Heart right ventricle (tissue), 16 donors: ENCODE results near the gene LURAP1L. TPM values are rescaled to one million over a fixed set of nuclear protein-coding genes. Genes with fewer than 3 reads are reported as not detected.
"Not testable (repeated sequence)": the region's sequence is repeated elsewhere in the genome, so short reads cannot be mapped to it uniquely, and the experiment has no call there.

ENCODE experiments used
- ATAC-seq, 8 donors: fragments of 200-7000 bp; cut with Tn5 transposase; one replicate each; pipeline ENCODE4 v1.9.1; 2020; ENCODE audit warnings: mild to moderate bottlenecking in 8 of 8, moderate library complexity in 8 of 8, moderate number of reproducible peaks in 1 of 8
- DNase-seq, 2 donors: peaks; one replicate each; pipeline ENCODE4 v3.0.0-alpha.2; 2020
- H3K27ac ChIP-seq, 10 donors: fragments of 200-600 bp; sonication (generic) in 2 of 10; one replicate each; pipeline versions ENCODE4 v1.5.0 to v1.8.0; 2020 to 2022; ENCODE audit warnings: mild to moderate bottlenecking in 3 of 10
- H3K27me3 ChIP-seq, 7 donors: fragments of 200-600 bp; one replicate each; pipeline ENCODE4 v1.8.0; 2021 to 2022; ENCODE audit warnings: mild to moderate bottlenecking in 2 of 7
- H3K36me3 ChIP-seq, 9 donors: fragments of 200-600 bp; sonication (generic) in 1 of 9; one replicate each; pipeline versions ENCODE4 v1.5.0 to v1.8.0; 2020 to 2022; ENCODE audit warnings: mild to moderate bottlenecking in 2 of 9
- H3K4me1 ChIP-seq, 9 donors: fragments of 200-600 bp; sonication (generic) in 1 of 9; one replicate each; pipeline versions ENCODE4 v1.5.0 to v1.8.0; 2020 to 2022; ENCODE audit warnings: mild to moderate bottlenecking in 4 of 9
- H3K4me3 ChIP-seq, 10 donors: fragments of 200-600 bp; sonication (generic) in 2 of 10; one replicate each; pipeline versions ENCODE4 v1.5.0 to v1.8.0; 2020 to 2022; ENCODE audit warnings: mild to moderate bottlenecking in 7 of 10, moderate library complexity in 2 of 10
- H3K9me3 ChIP-seq, 11 donors: fragments of 200-600 bp in 10 of 11; sonication (generic) in 2 of 11; one replicate each; pipeline versions ENCODE4 v1.5.0 to v1.8.0; 2013 to 2022; ENCODE audit warnings: mild to moderate bottlenecking in 2 of 11, control low read depth in 1 of 11, moderate library complexity in 1 of 11
- CTCF ChIP-seq, 9 donors: fragments of 200-600 bp; sonication (generic) in 2 of 9; IDR thresholded peaks; one replicate each; pipeline versions ENCODE4 v1.5.0 to v1.8.0; 2021 to 2022; ENCODE audit warnings: antibody characterized with exemption in 9 of 9, mild to moderate bottlenecking in 5 of 9, moderate library complexity in 1 of 9
- WGBS, 2 donors: extraction: QIAGEN DNeasy Blood & Tissue Kit; methylation state at CpG; one replicate each; pipeline ENCODE4 v1.1.7; 2013; ENCODE audit warnings: inconsistent platforms in 1 of 2; 5-methylcytosine and 5-hydroxymethylcytosine counted together
- intact Hi-C, 10 donors: fragments of 100-400 bp; cut with DNase I; formaldehyde crosslinking; loops; one replicate each; pipeline versions ENCODE4 v1.11.1 to v1.14.2; 2022
- polyA plus RNA-seq, 2 donors: library from polyadenylated mRNA; stranded (reverse); fragments of 200-250 nt; gene quantifications; one replicate each; pipeline ENCODE4 v1.2.3, GENCODE V29; 2013
- total RNA-seq, 10 donors: library from RNA; stranded (reverse); fragmentation: NEBNext Ultra II Directional in 3 of 10; extraction: Animal tissue kit (Norgen Biotek cat#: 25700) in 3 of 10; gene quantifications; one replicate each; pipeline versions ENCODE4 v1.2.1 to v1.2.4, GENCODE V29; 2021 to 2023
- donor health status: Arrhythmogenic right ventricular cardiomyopathy.
- donor health status: ischemic (EF 13 %, LVEDD 7.1; RV severe dilation, severe dysfunction).
- donor health status: healthy with polysubstance abuse.
- donor health status: DM: no; HTN: yes; CAD: no.
- donor health status: DM: no; HTN: no; CAD: no.
- donor health status: ischemic (EF 25% LVEDD 6.9; RV normal size, moderate dysfunction).
- donor health status: ischemic (EF 25% LVEDD 5.7; RV mildly dilated, moderate dysfunction).
- donor health status: healthy.
- donor health status: DM: yes; HTN: yes; CAD: no.
- donor health status: Ischemic cardiomyopathy.
- donor health status: ischemic (EF 35%, LVEDD 5.7; RV mildly dilated, moderate dysfunction).
- donor health status: nonischemic (EF 11% LVEDD 7.7; RV severe dilation, severe dysfunction).
- donor health status: DM: yes; HTN: yes; CAD: no.
- donor health status: PGD.
- donor health status: ischemic (EF 29% LVEDD 5.4; RV normal size, mild dysfunction).
- donor health status: nonischemic (EF 23%, LVEDD 6.1; RV moderate dilation, normal function).

LURAP1L gene
- total and polyA plus RNA-seq, 12 donors, result 1.2 to 4.6 (median 2.2) TPM

DNA sequence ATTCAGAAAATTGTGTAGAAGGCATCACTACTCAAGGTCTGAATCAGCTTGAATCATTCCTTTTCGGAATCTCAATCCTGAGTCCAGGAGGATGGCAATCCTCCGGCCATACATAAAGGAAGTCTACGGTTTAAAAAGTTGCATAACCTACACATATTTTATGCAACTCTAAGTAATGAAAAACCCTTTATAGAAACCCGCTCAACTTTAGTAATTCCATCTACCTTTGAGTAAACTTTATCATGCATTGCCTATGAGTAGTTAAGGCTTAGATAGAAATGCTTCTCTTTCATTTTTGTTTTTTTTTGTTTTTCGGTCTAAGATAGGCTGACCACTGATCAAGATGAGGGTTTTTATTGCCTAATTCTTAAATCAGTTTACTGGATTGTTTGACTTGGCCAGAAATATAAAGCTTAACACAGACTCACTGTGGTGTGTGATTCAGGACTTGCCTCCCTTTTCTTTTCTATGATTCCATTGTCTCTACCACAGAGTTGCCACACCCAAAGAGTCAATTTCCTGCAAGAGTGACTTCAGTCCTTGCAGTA, 85.0 kb downstream of the LURAP1L start:
- H3K4me3 ChIP-seq, result no peak overlapping the region
- intact Hi-C loops, result no loop called here
- peak overlapping the region in 2 of 10 donors; percentile 11 to 41 for H3K27ac ChIP-seq
- ATAC-seq (peak in 2 of 8 donors; percentile 16 to 67), DNase-seq (no peak)
- no peak for TF ChIP-seq CTCF (IDR thresholded peaks at IDR 0.05)
- WGBS, 2 donors, result 85 to 92% methylated on average over 5 of the region's 5 CpGs
- no peaks in the 10 kb centered on the region for H3K36me3 ChIP-seq
- H3K4me1 ChIP-seq, result peaks cover 0 to 28% (median 15%) of the 10 kb centered on the region in 9 donors
- H3K27me3 ChIP-seq, result no peaks in the 10 kb centered on the region
- peaks cover 0 to 1% (median 0%) of the 10 kb centered on the region in 11 donors for H3K9me3 ChIP-seq

GRCh38 chr9:12860998-12861397, 86.2 kb downstream of the LURAP1L start:
- TF ChIP-seq CTCF (IDR thresholded peaks at IDR 0.05), result no peak
- 97 to 100% methylated on average over 1 of the region's 1 CpG for WGBS, 2 donors
- intact Hi-C loops, result no loop called here

DNA sequence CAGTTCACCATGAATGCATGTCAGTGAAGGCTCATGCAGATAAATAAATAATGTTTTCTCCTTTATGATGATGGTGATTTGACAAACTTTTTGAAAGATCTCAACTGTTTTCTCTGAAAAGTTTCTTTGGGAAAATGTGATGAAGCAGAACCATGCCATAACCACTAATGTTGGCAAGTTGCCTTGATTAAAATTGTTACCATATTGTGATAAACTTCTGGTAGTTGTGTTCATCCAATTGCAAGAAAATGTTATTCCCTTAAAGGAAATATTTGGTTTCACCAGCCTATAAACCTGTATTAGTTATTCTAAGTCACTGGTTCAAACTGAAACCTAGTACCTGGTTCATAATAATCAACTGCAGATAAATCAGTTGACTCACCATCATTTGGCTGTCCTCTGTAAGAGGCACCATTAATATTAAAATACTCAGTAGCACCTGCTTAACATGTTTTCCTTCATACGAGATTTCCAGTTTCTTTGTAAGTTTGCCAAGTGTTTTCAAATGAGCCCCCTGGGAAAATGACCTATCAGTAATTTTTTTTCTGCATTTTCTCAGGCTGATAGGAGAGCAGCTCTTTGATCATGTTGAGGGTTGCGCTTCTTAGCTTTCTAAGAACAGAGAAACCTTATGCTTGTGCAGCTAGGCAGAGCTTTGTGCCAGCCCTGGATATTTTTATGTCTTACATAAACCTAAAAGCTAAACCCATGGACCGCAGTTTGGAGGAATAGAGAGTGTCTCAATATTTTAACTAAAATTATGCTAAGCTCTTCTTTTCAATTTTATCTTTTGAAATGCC, 88.0 kb downstream of the LURAP1L start:
- ATAC-seq (no peak), DNase-seq (no peak)
- no peaks in the 10 kb centered on the region for H3K27me3 ChIP-seq
- TF ChIP-seq CTCF (IDR thresholded peaks at IDR 0.05), result no peak
- no peak overlapping the region for H3K4me3 ChIP-seq
- WGBS, 2 donors, result 51 to 53% methylated on average over 3 of the region's 3 CpGs
- H3K36me3 ChIP-seq, result no peaks in the 10 kb centered on the region
- intact Hi-C loops, result no loop called here
- H3K9me3 ChIP-seq, result peaks cover 0 to 7% (median 0%) of the 10 kb centered on the region in 11 donors
- H3K4me1 ChIP-seq, result peaks cover 0 to 28% (median 15%) of the 10 kb centered on the region in 9 donors
- H3K27ac ChIP-seq, result peak overlapping the region in 1 of 10 donors; percentile 11

More at GRCh38 chr9:12860998-12861397, 86.2 kb downstream of the LURAP1L start:
- DNase-seq, result no peak
- ATAC-seq, result no peak
- Histone ChIP-seq H3K27me3 (no peaks in the 10 kb centered on the region), H3K27ac (no peak overlapping the region), H3K4me3 (no peak overlapping the region), H3K9me3 (peaks cover 0 to 6% (median 0%) of the 10 kb centered on the region in 11 donors), H3K4me1 (peaks cover 0 to 28% (median 15%) of the 10 kb centered on the region in 9 donors), H3K36me3 (no peaks in the 10 kb centered on the region)

DNA sequence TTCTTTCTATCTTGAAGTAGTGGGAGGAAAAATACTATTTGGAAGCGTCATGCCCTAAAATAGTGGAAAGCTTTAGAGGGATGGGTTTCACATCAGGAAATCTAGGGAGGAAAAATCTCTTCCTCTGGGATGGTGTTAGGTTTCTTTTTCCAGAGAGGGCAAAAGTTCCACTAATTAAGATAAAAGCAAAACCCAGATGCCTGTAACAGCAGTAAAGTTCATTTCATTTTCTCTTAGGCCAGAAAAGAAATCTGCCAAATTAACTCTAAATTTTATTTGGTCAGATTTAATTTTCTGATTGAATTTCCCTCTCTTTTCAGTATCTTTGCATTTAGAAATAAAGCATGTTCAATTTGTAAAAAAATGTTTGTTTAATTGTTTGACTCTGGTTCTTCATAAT, 88.8 kb downstream of the LURAP1L start:
- Histone ChIP-seq H3K27me3 (no peaks in the 10 kb centered on the region), H3K4me1 (peaks cover 0 to 28% (median 15%) of the 10 kb centered on the region in 9 donors), H3K9me3 (peaks cover 0 to 9% (median 0%) of the 10 kb centered on the region in 11 donors), H3K4me3 (no peak overlapping the region), H3K27ac (no peak overlapping the region), H3K36me3 (no peaks in the 10 kb centered on the region)
- intact Hi-C loops, result no loop called here
- ATAC-seq (no peak), DNase-seq (no peak)
- no peak for TF ChIP-seq CTCF (IDR thresholded peaks at IDR 0.05)
- WGBS, 2 donors, result 40 to 61% methylated on average over 1 of the region's 1 CpG

DNA sequence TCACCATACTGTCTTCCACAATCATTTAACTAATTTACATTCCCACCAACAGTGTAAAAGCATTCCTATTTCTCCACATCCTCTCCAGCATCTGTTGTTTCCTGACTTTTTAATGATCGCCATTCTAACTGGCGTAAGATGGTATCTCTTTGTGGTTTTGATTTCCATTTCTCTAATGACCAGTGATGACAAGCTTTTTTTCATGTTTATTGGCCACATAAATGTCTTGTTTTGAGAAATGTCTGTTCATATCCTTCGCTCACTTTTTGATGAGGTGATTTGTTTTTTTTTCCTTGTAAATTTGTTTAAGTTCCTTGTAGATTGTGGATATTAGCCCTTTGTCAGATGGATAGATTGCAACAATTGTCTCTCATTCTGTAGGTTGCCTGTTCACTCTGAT, 90.6 kb downstream of the LURAP1L start:
- H3K36me3 ChIP-seq, DNase-seq, H3K27me3 ChIP-seq, H3K9me3 ChIP-seq, ATAC-seq, intact Hi-C loops, H3K27ac ChIP-seq, H3K4me3 ChIP-seq: not testable (repeated sequence)
- peaks cover 0 to 23% (median 12%) of the 10 kb centered on the region in 9 donors for H3K4me1 ChIP-seq
- 93 to 97% methylated on average over 3 of the region's 3 CpGs for WGBS, 2 donors
